Kidney capillary endothelial cell (primary cell): Measurements from ENCODE around the gene KPNB1.

Source experiments
- DNase-seq: peaks from one replicate; pipeline ENCODE4 v3.0.0-alpha.2; 2018; ENCODE audit warnings: low spot score

The KPNB1 gene

DNA sequence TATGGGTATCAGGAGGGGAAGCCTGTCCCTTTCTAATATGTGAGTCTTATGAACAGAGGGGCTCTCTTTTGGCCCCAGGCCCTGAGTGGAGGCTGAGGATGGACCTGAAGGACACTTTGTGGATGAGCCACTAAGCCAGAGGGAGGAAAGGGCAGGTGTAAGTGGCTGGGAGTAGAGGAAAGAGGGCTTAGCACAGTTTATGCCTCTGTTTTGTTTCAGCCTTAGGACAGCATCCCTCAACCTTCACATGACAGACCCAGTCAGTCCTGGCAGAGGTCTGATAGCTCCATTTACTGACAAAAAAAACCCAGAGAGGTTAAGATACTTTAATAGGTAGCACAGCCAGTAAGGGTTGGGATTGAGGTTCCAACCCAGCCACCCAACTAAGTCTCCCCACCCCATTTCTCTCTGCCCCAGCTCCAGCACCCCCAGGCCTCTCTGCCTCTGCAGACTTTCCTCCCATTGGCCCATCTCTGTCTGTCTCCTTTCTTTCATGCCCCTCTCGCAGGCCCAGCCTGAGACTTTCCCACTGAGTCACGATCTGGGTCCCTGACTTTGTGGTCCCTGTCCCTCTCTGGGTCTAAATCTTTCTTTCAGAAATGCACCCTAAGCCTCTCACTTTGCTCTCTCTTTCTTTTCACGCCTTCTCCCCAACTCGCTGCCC lies 78.6 kb downstream of the KPNB1 start:
- no peak for DNase-seq

GRCh38 chr17:47729476-47729875 lies 79.8 kb downstream of the KPNB1 start:
- DNase-seq, result no peak

- DNase-seq, result no peak
These were observed 81.0 kb downstream of the KPNB1 start for GRCh38 chr17:47730681-47731080.

GRCh38 chr17:47731396-47731795 lies 81.7 kb downstream of the KPNB1 start:
- no peak for DNase-seq

DNA sequence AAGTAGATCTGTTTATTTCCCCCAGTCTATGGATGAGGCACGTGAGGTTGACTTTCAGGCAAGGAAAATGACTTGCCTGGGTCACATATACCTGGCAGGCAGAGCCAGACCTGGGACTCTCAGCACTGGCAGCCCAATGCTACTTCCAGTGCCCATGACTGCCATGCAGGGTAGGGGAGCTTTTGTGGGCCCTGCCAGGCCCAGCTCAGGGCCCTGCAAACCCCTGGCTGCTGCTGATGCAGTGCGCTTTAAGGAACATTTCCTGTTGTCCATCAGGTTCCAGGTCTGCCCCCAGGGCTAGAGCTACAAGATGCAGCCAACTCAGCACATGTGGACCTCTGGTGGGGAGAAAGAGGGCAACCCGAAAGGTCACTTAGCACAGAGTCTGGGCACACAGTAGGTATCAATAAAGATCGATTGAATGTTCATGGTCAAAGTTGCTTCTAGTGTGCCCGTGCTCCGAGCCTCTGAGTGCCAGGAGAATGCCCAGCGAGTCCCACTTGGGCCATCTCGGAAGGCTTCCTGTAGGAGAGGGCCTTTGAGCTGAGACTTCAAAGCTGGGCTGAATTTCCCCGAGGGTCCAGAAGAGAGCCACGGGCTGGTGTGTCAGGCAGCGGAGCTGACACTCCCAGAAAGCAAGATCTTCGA lies 82.8 kb downstream of the KPNB1 start:
- no peak for DNase-seq

DNA sequence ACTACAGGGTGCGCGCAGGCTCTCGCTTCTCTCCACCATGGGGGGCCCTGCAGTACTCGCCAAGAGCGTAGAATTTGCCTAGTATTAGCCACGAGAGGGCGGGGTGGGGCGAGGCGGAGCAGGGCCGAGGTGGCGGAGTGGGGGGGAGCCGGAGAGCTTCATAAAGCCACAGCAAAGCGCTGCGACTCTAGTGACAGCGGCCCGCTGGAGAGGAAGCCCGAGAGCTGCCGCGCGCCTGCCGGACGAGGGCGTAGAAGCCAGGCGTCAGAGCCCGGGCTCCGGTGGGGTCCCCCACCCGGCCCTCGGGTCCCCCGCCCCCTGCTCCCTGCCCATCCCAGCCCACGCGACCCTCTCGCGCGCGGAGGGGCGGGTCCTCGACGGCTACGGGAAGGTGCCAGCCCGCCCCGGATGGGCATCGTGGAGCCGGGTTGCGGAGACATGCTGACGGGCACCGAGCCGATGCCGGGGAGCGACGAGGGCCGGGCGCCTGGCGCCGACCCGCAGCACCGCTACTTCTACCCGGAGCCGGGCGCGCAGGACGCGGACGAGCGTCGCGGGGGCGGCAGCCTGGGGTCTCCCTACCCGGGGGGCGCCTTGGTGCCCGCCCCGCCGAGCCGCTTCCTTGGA lies 83.4 kb downstream of the KPNB1 start, which contains the start of gene TBX21:
TBX21 (plus strand) TSS at position 190 of the 627 bp plus-strand sequence; CDS start at position 409, 219 bp downstream.
- no peak for DNase-seq

- DNase-seq, result no peak
These were observed 84.1 kb downstream of the KPNB1 start for GRCh38 chr17:47733674-47734410.

DNA sequence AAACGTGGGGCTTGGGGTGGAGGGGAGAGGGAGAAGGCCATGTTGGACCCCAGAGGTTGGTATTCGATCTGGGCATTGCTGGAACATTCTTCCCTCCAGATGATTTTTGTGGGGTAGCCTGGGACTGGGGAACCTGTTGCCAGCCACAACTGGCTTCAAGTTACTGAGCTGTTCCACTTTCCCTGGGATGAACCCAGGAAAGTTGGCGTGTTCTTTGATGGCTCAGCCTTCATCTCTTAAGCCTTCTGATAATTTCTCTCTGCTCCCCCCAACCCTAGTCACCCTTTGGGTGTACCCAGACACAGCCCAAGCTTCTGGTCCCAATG lies 85.4 kb downstream of the KPNB1 start:
- no peak for DNase-seq
